Lower leg skin (tissue), 3 donors: ENCODE data around the gene CFAP65.

Experiments used
- CTCF ChIP-seq, 3 donors: fragments of 450-650 bp; IDR thresholded peaks; one replicate each; pipeline ENCODE4 v1.5.1; 2016; ENCODE audit warnings: antibody characterized with exemption in 3 of 3, mild to moderate bottlenecking in 3 of 3, moderate library complexity in 2 of 3
- POLR2A ChIP-seq, 2 donors: fragments of 450-650 bp; IDR thresholded peaks; one replicate each; pipeline ENCODE4 v1.6.1; 2016 to 2017; ENCODE audit warnings: antibody characterized with exemption in 2 of 2, mild to moderate bottlenecking in 1 of 2, moderate library complexity in 1 of 2

GRCh38 chr2:219065484-219065883, 24.2 kb upstream of the CFAP65 start:
- no peak for TF ChIP-seq CTCF (IDR thresholded peaks at IDR 0.05)
- TF ChIP-seq POLR2A (IDR thresholded peaks at IDR 0.05) = no peak
